Heart left ventricle (tissue), 16 donors: ENCODE data around the gene ASAH2B. TPM values are rescaled to one million over a fixed set of nuclear protein-coding genes. Genes with fewer than 3 reads are reported as not detected.
"Not testable (repeated sequence)": the region's sequence is repeated elsewhere in the genome, so short reads cannot be mapped to it uniquely, and the experiment has no call there.

Experiments
- ATAC-seq, 4 donors: fragments of 200-7000 bp; cut with Tn5 transposase; one replicate each; pipeline ENCODE4 v1.9.1; 2020 to 2022; ENCODE audit warnings: moderate library complexity in 4 of 4, mild to moderate bottlenecking in 3 of 4, moderate number of reproducible peaks in 1 of 4
- DNase-seq, 5 donors: peaks; one replicate each; pipeline ENCODE4 v3.0.0-alpha.2; 2020
- H3K27ac ChIP-seq, 12 donors: fragments of 200-600 bp; sonication (generic) in 4 of 12; one replicate each; pipeline versions ENCODE4 v1.5.0 to v1.8.0; 2016 to 2022; ENCODE audit warnings: mild to moderate bottlenecking in 2 of 12
- H3K27me3 ChIP-seq, 9 donors: fragments of 200-600 bp; sonication (generic) in 2 of 9; one replicate each; pipeline versions ENCODE4 v1.5.1 to v1.8.0; 2016 to 2022; ENCODE audit warnings: mild to moderate bottlenecking in 3 of 9
- H3K36me3 ChIP-seq, 9 donors: fragments of 200-600 bp; sonication (generic) in 2 of 9; one replicate each; pipeline versions ENCODE4 v1.5.0 to v1.8.0; 2018 to 2022; ENCODE audit warnings: mild to moderate bottlenecking in 2 of 9
- H3K4me1 ChIP-seq, 12 donors: fragments of 200-600 bp; sonication (generic) in 4 of 12; one replicate each; pipeline versions ENCODE4 v1.5.0 to v1.8.0; 2016 to 2022; ENCODE audit warnings: mild to moderate bottlenecking in 3 of 12
- H3K4me3 ChIP-seq, 12 donors: fragments of 200-600 bp; sonication (generic) in 4 of 12; one replicate each; pipeline versions ENCODE4 v1.5.0 to v1.8.0; 2017 to 2022; ENCODE audit warnings: mild to moderate bottlenecking in 9 of 12, moderate library complexity in 4 of 12
- H3K9me3 ChIP-seq, 12 donors: fragments of 200-600 bp; sonication (generic) in 4 of 12; one replicate each; pipeline versions ENCODE4 v1.5.0 to v1.8.0; 2016 to 2022; ENCODE audit warnings: mild to moderate bottlenecking in 1 of 12
- POLR2A ChIP-seq, 2 donors: fragments of 450-650 bp; IDR thresholded peaks; one replicate each; pipeline ENCODE4 v1.6.1; 2017; ENCODE audit warnings: antibody characterized with exemption in 2 of 2, mild to moderate bottlenecking in 2 of 2, moderate library complexity in 2 of 2
- WGBS, 4 donors: extraction: QIAGEN DNeasy Blood & Tissue Kit in 2 of 4; methylation state at CpG; one replicate each; pipeline versions ENCODE4 v1.1.5 to v1.1.7; 2013 to 2018; 5-methylcytosine and 5-hydroxymethylcytosine counted together
- intact Hi-C, 10 donors: fragments of 100-400 bp; cut with DNase I; formaldehyde crosslinking; loops; one replicate each; pipeline versions ENCODE4 v1.11.1 to v1.14.2; 2022
- polyA plus RNA-seq, 2 donors: library from polyadenylated mRNA; stranded (reverse); fragments of 200-250 nt; gene quantifications; one replicate each; pipeline ENCODE4 v1.2.3, GENCODE V29; 2013
- total RNA-seq, 9 donors: library from RNA; depleted of rRNA in 2 of 9; stranded (reverse); fragments of >200 nt in 2 of 9; fragmentation: NEBNext Ultra II Directional in 3 of 9; extraction: Animal tissue kit (Norgen Biotek cat#: 25700) in 3 of 9; gene quantifications; one replicate each; pipeline versions ENCODE4 v1.1.0 to v1.2.4, GENCODE V29; 2016 to 2023
- TF ChIP-seq, protein P1 (sequence below), 12 donors: fragments of 200-600 bp; sonication (generic) in 4 of 12; IDR thresholded peaks; one replicate each; pipeline versions ENCODE4 v1.5.0 to v1.8.0; 2018 to 2022; ENCODE audit warnings: antibody characterized with exemption in 12 of 12, mild to moderate bottlenecking in 5 of 12
- donor health status: ischemic (EF 13 %, LVEDD 7.1; RV severe dilation, severe dysfunction).
- donor health status: healthy with polysubstance abuse.
- donor health status: DM: no; HTN: yes; CAD: no.
- donor health status: DM: no; HTN: no; CAD: no.
- donor health status: ischemic (EF 25% LVEDD 6.9; RV normal size, moderate dysfunction).
- donor health status: ischemic (EF 25% LVEDD 5.7; RV mildly dilated, moderate dysfunction).
- donor health status: healthy.
- donor health status: DM: yes; HTN: yes; CAD: no.
- donor health status: ischemic (EF 35%, LVEDD 5.7; RV mildly dilated, moderate dysfunction).
- donor health status: nonischemic (EF 11% LVEDD 7.7; RV severe dilation, severe dysfunction).
- donor health status: DM: yes; HTN: yes; CAD: no.
- donor health status: PGD.
- donor health status: ischemic (EF 29% LVEDD 5.4; RV normal size, mild dysfunction).
- donor health status: nonischemic (EF 23%, LVEDD 6.1; RV moderate dilation, normal function).

Gene ASAH2B
- total and polyA plus RNA-seq, 11 donors = 1.4 to 7.7 (median 4.5) TPM

DNA sequence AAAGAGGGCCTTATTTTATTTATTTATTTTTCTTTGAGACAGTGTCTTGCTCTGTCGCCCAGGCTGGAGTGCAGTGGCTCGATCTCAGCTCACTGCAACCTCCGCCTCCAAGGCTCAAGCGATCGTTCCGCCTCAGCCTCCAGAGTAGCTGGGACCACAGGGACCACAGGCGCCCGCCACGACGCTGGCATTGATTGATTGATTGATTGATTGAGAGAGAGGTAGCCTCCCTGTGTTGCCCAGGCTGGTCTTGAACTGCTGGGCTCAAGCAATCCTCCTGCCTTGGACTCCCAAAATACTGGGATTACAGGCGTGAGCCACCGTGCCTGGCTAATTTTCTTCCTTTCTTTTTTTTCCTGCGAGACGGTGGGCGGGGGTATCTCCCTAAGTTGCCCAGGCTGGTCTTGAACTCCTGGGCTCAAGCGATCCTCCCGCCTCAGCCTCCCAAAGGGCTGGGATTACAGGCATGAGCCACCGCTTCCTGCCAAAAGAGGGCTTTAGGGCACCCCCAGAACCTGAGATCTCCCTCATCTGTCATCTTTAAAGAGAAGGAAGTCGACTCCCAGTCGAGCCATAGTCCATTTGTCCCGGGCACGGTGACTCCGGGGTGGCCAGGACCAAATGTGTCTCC lies 634 bp upstream of the ASAH2B start:
- DNase-seq = not testable (repeated sequence)

DNA sequence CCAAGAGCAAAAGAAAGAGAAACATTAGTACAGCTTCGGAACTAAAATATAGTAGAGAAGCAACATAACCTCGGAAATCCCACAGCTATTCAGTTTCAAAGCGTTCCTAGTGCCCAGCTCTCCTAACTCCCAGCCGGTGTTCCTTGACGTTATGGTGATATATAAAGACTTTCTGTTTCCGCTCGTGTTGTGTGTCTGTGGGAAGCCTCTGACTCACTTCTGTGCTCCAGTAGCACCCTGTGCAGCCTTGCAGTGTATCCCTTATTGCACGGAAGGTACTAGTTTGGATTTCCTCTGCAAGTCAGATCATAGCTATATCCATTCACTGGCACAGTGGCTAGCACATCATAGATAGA lies 535 bp downstream of the ASAH2B start:
- ATAC-seq (peak; percentile 19 to 68 (median 46)), DNase-seq (peak in 3 of 5 donors; percentile 17 to 30 (median 21))
- H3K36me3 ChIP-seq = no peaks in the 10 kb centered on the region
- no peaks in the 10 kb centered on the region for H3K27me3 ChIP-seq
- peak overlapping the region; percentile 66 to 85 (median 78) for H3K27ac ChIP-seq
- no peaks in the 10 kb centered on the region for H3K9me3 ChIP-seq
- 0 to 1% (median 1%) methylated on average over 8 of the region's 8 CpGs for WGBS, 4 donors
- intact Hi-C loops = no loop called here
- no peak for TF ChIP-seq POLR2A (IDR thresholded peaks at IDR 0.05)
- TF ChIP-seq, protein P1, sequence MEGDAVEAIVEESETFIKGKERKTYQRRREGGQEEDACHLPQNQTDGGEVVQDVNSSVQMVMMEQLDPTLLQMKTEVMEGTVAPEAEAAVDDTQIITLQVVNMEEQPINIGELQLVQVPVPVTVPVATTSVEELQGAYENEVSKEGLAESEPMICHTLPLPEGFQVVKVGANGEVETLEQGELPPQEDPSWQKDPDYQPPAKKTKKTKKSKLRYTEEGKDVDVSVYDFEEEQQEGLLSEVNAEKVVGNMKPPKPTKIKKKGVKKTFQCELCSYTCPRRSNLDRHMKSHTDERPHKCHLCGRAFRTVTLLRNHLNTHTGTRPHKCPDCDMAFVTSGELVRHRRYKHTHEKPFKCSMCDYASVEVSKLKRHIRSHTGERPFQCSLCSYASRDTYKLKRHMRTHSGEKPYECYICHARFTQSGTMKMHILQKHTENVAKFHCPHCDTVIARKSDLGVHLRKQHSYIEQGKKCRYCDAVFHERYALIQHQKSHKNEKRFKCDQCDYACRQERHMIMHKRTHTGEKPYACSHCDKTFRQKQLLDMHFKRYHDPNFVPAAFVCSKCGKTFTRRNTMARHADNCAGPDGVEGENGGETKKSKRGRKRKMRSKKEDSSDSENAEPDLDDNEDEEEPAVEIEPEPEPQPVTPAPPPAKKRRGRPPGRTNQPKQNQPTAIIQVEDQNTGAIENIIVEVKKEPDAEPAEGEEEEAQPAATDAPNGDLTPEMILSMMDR (IDR thresholded peaks at IDR 0.05) = no peak
- H3K4me1 ChIP-seq = peaks cover 0 to 8% (median 3%) of the 10 kb centered on the region in 12 donors
- H3K4me3 ChIP-seq = peak overlapping the region; percentile 49 to 88 (median 76)

More for the DNA sequence above, 634 bp upstream of the ASAH2B start:
- ATAC-seq, H3K27me3 ChIP-seq, intact Hi-C loops, H3K4me1 ChIP-seq, H3K36me3 ChIP-seq, H3K9me3 ChIP-seq: not testable (repeated sequence)
- WGBS, 4 donors = 64 to 74% (median 67%) methylated on average over 21 to 23 of the region's 23 CpGs
- H3K27ac ChIP-seq = peak overlapping the region; percentile 66 to 85 (median 78)
- H3K4me3 ChIP-seq = peak overlapping the region; percentile 49 to 88 (median 76)

GRCh38 chr10:50742820-50743219 lies 3.1 kb downstream of the ASAH2B start:
- H3K9me3 ChIP-seq, H3K4me3 ChIP-seq, H3K27me3 ChIP-seq, intact Hi-C loops, H3K27ac ChIP-seq, H3K4me1 ChIP-seq, ATAC-seq, H3K36me3 ChIP-seq: not testable (repeated sequence)
- 93 to 96% (median 94%) methylated on average over 10 of the region's 10 CpGs for WGBS, 4 donors
- peak in 1 of 5 donors; percentile 37 for DNase-seq

- ATAC-seq, H3K27ac ChIP-seq, H3K27me3 ChIP-seq, DNase-seq, H3K36me3 ChIP-seq, H3K4me1 ChIP-seq, H3K4me3 ChIP-seq, H3K9me3 ChIP-seq: not testable (repeated sequence)
- WGBS, 4 donors = 85 to 93% (median 87%) methylated on average over 4 to 5 of the region's 5 CpGs
- intact Hi-C loops = loop anchor here in 1 of 10 donors (10.0 kb wide), 1 partner anchor 48 kb away; no protein-coding TSS in a partner anchor
Measured at GRCh38 chr10:50766774-50767513, 27.2 kb downstream of the ASAH2B start.

DNA sequence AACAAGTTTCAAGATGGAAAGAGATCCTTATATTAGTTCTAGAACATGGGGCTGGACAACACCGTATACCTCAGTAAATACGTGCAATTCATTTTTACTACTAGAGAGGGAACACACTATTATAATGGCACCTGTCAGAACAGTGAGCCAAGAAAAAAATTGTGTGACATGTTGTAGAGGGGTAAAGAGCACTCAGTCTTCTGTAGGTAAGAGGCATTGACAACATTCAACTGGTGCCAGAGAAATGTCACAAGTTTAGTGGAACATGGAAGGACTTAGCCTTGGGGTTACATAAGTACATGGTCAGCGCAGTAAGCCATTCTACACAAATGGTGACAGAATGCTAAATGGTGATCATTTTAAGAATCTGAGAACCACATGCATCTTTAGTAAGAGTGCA lies 32.3 kb downstream of the ASAH2B start:
- H3K27me3 ChIP-seq, H3K4me1 ChIP-seq, ATAC-seq, DNase-seq, H3K36me3 ChIP-seq, intact Hi-C loops, H3K4me3 ChIP-seq, H3K9me3 ChIP-seq, H3K27ac ChIP-seq: not testable (repeated sequence)
- 79 to 96% (median 93%) methylated on average over 2 to 3 of the region's 3 CpGs for WGBS, 4 donors

GRCh38 chr10:50774868-50775267 lies 35.1 kb downstream of the ASAH2B start:
- DNase-seq, H3K4me3 ChIP-seq, H3K27ac ChIP-seq, H3K9me3 ChIP-seq, intact Hi-C loops, ATAC-seq, H3K36me3 ChIP-seq, H3K27me3 ChIP-seq, H3K4me1 ChIP-seq: not testable (repeated sequence)
- 54 to 61% (median 58%) methylated on average over 2 of the region's 2 CpGs for WGBS, 4 donors

GRCh38 chr10:50780036-50780435 lies 40.3 kb downstream of the ASAH2B start:
- not testable (repeated sequence) for ATAC-seq, DNase-seq, H3K4me3 ChIP-seq, H3K4me1 ChIP-seq, H3K27ac ChIP-seq, H3K9me3 ChIP-seq, H3K27me3 ChIP-seq, H3K36me3 ChIP-seq
- intact Hi-C loops = loop anchor here in 1 of 10 donors (10.0 kb wide), 1 partner anchor 265 kb away; no protein-coding TSS in a partner anchor
- WGBS, 4 donors = 72 to 82% (median 80%) methylated on average over 1 of the region's 1 CpG

DNA sequence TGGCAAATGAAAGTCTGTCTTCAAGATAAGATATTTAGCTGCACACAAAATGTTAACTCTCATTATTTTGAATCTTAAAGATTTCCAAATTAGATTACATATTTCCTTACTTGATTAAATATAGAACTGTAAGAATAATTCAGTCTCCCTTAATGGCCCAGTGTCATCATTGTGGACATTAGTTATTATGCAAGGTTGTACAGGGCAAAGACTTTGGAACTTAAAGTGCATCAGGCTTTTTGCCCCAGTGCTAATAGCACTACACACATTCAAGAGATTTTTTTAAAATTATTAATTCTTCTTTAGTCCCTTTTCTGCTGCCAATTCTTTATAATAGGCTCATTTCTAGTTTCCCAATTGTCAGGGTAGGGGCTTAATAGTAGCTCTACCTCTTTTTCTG lies 42.3 kb downstream of the ASAH2B start:
- not testable (repeated sequence) for H3K36me3 ChIP-seq, H3K27ac ChIP-seq, H3K4me3 ChIP-seq, H3K4me1 ChIP-seq, H3K9me3 ChIP-seq, ATAC-seq, DNase-seq, H3K27me3 ChIP-seq
- intact Hi-C loops = loop anchor here in 1 of 10 donors (10.0 kb wide), 1 partner anchor 263 kb away; no protein-coding TSS in a partner anchor

GRCh38 chr10:50787962-50788361 lies 48.2 kb downstream of the ASAH2B start:
- not testable (repeated sequence) for H3K9me3 ChIP-seq, H3K4me1 ChIP-seq, H3K27me3 ChIP-seq, DNase-seq, H3K36me3 ChIP-seq, H3K4me3 ChIP-seq, ATAC-seq, H3K27ac ChIP-seq
- 35 to 60% (median 52%) methylated on average over 3 to 5 of the region's 5 CpGs for WGBS, 4 donors
- intact Hi-C loops = loop anchor here in 3 of 10 donors (5.0 to 10.0 kb wide), 3 partner anchors 199 to 259 kb away; no protein-coding TSS in a partner anchor
